ENCODE results near the gene OR8H1.

Gene OR8H1

DNA sequence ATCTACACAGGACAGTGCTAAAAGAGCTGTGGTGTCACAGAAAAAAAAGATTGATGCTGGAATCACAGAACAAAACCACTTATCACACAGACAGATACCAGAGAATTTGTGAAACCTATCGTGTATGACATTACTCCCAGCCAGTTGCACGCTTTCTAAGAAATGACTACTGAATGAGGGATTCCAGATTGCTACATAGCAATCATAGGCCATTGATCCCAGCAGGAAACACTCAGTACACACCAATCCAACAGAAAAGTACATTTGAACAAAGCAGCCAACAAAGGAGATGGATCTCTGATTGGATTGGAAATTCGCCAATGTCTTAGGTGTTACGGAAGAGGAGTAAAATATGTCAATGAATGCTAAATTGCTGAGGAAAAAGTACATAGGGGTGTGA, 4.8 kb upstream of the OR8H1 start:
- no peak for DNase-seq (ENCODE audit: low spot score)
- in situ Hi-C loops (cut with MboI; ENCODE audit: low pct_unique_long_range_greater_than_20kb, low sequenced_read_pairs, unreplicated experiment), result no loop called here
- TF ChIP-seq, protein P1, sequence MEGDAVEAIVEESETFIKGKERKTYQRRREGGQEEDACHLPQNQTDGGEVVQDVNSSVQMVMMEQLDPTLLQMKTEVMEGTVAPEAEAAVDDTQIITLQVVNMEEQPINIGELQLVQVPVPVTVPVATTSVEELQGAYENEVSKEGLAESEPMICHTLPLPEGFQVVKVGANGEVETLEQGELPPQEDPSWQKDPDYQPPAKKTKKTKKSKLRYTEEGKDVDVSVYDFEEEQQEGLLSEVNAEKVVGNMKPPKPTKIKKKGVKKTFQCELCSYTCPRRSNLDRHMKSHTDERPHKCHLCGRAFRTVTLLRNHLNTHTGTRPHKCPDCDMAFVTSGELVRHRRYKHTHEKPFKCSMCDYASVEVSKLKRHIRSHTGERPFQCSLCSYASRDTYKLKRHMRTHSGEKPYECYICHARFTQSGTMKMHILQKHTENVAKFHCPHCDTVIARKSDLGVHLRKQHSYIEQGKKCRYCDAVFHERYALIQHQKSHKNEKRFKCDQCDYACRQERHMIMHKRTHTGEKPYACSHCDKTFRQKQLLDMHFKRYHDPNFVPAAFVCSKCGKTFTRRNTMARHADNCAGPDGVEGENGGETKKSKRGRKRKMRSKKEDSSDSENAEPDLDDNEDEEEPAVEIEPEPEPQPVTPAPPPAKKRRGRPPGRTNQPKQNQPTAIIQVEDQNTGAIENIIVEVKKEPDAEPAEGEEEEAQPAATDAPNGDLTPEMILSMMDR (IDR thresholded peaks at IDR 0.05; ENCODE audit: extremely low read depth, insufficient read depth, missing control alignments), result no peak

GRCh38 chr11:56273854-56274253, 18.2 kb downstream of the OR8H1 start, which contains the start of gene OR5T1:
Gene OR5T1, plus strand, starts transcription at chr11:56274154. Its CDS starts 1,485 bp downstream, at chr11:56275639.
- in situ Hi-C loops (cut with MboI; ENCODE audit: low pct_unique_long_range_greater_than_20kb, low sequenced_read_pairs, unreplicated experiment), result no loop called here
- no peak for DNase-seq (ENCODE audit: low spot score)
- TF ChIP-seq, protein P1 (IDR thresholded peaks at IDR 0.05; ENCODE audit: extremely low read depth, insufficient read depth, missing control alignments), result no peak

- TF ChIP-seq, protein P1 (IDR thresholded peaks at IDR 0.05; ENCODE audit: extremely low read depth, insufficient read depth, missing control alignments), result no peak
- in situ Hi-C loops (cut with MboI; ENCODE audit: low pct_unique_long_range_greater_than_20kb, low sequenced_read_pairs, unreplicated experiment), result no loop called here
- no peak for DNase-seq (ENCODE audit: low spot score)
Measured at GRCh38 chr11:56271092-56271491, 21.0 kb downstream of the OR8H1 start.

- DNase-seq (ENCODE audit: low spot score), result no peak
- TF ChIP-seq, protein P1 (IDR thresholded peaks at IDR 0.05; ENCODE audit: extremely low read depth, insufficient read depth, missing control alignments), result no peak
- in situ Hi-C loops (cut with MboI; ENCODE audit: low pct_unique_long_range_greater_than_20kb, low sequenced_read_pairs, unreplicated experiment), result no loop called here
Measured at GRCh38 chr11:56251954-56252353, 40.1 kb downstream of the OR8H1 start, which contains the start of gene OR5T3. Gene OR5T3, plus strand, starts transcription at chr11:56252254. Its CDS starts 0 bp downstream, at chr11:56252254.
